KG1 (cell line): ENCODE data around the gene VEGFA.

Experiments used
- DNase-seq: peaks from one replicate; lab custom pipeline; 2025; lab: John Stamatoyannopoulos, UW

VEGFA gene

DNA sequence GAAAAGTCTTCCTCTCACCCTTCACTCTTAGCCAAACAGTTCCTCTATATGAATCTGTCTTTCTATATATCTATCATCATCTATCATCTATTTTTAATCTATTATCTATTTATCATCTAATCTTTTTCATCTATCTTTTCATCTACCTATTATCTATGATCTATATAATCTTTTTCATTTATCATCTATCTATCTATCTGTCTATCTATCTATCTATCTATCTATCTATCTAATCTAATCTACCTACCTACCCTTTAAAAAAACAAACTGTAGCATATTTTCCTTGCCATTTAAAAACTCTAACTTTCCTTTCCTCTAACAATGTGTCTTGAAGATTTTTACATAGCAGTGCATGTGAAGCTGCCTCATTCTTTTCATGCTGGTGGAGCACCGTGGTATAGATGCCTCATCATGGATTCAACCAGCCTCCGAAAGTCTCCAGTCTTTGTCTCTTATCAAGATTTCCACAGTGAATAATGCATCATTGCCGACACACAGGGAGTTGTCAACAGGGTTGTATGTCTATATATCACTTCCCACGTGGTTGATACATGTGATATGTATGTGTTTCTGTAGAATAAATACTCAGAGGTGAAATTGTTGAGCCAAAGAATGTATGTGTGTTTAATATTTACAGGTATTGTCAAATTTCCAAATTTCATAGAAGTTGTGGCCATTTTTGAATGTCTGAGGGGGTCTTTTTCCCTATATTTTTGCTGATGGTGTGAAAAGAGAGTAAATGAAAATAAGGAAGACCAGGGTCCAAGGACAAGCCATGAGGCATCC lies 51.3 kb downstream of the VEGFA start:
- no peak for DNase-seq

DNA sequence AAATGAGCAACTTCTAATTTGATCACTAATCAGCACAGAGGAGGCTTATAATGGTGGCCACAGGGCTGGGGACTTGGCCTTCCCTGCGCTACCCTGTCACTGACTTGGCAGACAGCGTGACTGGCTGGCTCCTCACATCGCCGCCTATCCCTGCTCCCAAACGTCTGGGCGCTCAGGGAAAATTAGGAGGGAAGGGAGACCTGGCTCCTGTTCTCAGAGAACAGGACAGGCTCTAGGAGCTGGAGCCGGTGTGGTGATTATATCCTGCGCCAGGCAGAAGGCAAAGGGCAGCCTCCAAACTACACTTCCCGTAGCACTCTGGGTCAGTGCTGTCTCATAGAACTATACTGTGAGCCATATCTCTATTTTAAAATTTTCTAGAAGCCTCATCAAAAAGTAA lies 53.4 kb downstream of the VEGFA start:
- DNase-seq, result no peak

DNA sequence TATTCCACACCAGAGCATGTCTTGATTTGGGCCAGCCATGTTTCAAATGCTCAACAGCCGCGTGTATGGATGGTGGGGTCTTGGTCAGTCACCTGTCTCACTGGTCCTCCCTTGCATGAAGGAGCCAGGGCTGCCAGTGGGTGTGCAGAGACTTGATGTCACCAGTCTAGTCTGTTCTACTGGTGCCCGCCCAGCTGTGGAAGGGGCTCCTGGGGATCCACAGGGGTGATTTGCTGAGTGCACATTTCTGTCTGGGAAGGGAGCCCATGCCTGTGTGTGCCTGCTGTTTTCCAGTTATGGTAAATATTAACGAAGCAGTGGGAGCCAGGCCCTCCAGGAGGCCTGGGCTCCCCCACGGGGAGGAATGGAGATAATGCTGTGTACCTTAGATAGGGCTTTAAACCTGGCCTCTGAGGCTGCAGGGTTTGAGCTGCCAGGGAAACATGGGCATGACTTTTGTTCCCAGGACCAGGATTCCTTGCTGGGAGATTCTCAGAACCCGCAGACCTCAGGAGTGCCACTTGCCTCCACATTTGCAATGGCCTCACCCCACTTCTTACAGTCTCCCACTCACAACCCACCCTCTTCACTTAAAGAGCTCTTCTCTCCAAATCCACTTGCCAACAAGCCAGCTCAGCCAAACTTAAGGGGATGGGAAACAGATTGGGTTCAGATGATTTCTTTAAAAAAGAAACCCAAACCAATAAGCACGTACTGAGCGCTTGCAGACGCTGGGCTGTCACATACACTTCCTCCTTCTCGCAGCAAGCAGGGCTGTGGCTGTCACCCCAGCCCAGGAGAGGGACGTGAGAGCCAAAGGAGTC lies 54.1 kb downstream of the VEGFA start:
- DNase-seq, result no peak

DNA sequence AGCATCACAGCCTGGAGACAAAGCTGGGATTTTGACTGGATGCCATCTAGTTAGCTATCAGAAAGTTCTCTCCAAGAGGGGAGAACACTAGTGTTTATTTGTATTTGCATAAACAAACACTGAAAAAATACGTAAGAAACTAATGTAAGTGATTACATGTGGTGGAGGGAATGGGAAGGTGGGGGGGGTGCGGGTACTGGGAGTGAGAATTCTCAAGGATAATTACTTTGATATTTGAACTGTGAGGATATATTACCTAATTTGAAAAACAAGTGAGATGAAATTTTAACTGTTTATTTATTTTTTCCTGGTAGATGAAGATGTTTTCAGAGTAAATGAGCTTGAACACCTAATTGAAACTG lies 54.7 kb downstream of the VEGFA start:
- DNase-seq, result no peak

DNA sequence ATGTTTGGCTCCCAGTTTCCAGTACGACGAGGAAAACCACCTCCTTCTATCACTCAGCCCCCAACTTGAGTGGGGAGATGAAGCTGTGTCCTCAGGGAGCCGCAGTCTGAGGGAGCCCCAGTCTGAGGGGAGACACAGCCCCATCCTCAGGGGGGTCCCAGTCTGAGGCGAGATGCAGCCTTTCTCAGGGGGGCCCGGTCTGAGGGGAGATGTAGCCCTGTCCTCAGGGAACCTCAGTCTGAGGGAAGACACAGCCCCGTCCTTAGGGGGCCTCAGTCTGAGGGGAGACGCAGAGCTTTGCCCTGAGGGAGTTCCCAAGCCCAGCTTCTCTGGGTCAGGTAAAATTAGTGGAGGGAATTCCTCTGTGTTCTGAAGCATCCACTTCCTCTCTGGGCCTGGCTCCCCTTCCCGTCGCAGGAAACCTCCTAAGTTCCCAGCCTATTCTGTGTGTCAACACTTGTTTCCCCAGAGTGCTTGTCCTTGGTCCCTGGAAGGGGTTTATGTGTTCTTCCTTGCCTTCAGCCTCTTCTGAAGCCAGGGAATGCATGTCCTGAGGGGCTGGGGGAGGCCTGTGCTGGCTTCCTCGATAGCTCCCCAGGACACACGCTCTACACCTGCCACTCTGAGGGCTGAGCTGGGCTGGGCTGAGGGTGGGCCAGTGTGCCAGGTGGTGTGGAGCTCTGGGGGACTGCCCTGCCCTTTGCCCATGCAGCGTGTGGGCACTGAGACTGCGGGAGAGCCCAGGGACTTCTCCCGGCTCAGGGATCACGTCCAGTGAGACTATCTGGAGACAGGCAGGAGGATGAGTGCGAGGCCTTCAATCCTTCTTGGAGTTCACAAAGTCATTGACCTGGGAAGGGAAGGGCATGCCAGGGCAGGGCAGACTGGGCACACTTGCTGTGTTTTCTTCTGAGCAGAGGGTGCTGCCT lies 55.4 kb downstream of the VEGFA start:
- no peak for DNase-seq

DNA sequence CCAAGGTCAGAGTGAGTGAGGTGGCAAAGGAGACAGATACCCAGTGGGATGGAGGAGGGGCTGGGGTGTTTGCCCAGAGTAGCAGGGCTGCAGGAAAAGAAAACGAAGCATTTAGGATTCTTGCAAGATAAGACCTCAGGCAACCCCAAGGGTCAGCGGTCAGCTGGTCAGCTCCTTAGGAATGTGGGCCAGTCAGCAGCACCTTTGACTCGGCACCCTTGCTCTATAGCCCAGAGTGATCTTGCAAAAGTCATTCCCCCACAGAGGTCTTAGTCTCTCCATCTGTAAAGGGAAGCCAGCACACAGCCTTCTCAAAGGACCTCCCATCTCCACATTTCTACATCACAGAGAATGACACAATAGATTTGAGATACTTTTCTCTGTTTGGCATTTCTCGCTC lies 56.7 kb downstream of the VEGFA start:
- no peak for DNase-seq

DNA sequence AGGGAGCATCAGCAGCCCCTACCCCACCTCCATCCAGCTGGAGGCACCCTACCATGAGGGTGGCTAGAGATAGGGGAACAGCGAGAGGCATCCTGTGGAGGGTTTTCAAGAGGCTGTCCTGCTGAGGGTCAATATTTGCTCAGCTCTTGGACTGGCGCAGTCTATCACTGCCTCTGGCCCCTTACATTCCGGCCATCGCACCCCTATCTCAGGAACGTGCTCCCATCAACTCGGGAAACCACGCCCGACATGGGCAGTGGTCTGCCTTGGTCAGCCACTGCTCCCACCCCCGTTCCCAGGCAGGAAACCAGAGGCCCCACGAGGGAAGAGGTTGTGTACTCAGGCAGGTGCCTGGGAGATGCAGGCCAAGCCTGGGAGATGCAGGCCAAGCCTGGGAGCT lies 57.9 kb downstream of the VEGFA start:
- no peak for DNase-seq

DNA sequence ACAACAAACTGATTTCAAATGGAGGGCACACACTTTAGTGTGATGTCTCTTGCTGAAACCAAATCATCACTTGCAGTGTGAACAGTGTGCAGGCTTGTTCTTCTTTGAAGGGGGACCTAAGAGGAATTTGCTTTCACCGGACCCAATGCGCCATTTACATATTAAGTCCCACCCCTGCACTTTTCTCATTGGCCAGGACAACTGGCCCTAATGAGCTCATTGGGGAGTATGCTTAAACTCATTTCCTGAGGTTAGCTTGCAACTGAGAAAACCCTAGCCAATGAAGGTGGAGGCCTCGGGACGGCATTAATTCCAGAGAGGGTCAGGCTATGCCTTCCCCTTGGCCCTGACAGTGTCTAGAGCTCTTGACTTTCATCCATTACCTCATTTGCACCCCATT lies 58.7 kb downstream of the VEGFA start:
- no peak for DNase-seq

DNA sequence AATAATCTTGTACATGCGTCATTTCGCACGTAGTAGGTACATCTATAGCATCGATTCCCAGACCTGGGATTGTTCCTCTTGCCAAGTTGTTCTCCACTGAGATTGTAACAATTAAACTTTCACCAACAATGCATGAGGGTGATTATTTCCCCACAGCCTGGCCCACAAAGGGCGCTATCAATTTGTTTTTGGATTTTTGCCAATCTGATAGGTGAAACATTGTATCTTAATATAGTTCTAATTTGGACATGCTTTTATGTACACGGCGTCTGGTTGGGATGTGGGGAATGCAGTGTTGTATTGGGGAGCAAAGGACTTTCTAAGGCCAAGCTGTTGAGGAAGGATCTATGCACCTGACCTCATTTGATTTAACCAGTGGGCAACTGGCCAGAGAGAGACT lies 59.5 kb downstream of the VEGFA start:
- no peak for DNase-seq

DNA sequence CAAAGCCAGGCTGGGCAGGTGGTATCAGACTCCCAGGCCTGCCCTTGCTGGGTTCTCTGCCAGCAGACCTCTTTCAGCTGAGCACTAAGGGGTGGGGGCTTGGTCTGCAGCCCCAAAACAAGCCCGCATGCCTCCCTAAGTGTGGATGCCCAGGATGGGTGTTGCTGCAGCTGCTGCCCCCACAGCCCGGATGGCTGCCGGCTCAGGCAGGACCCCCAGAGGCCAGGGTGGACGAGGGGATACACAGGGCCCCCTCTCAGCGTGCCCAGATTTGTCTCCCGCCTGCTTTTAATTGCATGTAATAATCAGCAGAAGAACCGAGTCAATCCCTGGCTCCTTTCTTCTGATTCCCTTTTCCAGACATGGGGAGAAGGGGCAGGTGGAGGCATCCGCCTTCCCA lies 60.8 kb downstream of the VEGFA start:
- DNase-seq, result no peak

DNA sequence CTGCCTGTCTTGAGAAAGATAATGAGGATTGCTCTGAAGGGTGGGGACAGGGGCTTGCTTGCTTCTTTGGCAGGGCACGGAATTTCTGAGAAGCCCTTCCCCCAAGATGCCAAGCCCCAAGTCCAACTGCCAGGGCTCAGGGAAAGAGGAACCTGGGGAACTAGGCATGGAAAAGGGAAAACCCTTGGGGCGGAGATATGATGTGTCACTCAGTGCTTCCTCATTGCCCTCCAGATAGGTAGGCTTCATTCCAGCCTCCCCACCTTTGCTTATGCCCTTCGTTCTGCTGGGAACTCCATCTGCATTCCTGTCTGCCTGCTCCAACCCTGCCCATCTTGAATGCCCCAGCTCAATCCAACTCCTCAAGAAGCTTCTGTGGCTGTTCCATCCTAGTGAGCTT lies 61.2 kb downstream of the VEGFA start:
- no peak for DNase-seq

DNA sequence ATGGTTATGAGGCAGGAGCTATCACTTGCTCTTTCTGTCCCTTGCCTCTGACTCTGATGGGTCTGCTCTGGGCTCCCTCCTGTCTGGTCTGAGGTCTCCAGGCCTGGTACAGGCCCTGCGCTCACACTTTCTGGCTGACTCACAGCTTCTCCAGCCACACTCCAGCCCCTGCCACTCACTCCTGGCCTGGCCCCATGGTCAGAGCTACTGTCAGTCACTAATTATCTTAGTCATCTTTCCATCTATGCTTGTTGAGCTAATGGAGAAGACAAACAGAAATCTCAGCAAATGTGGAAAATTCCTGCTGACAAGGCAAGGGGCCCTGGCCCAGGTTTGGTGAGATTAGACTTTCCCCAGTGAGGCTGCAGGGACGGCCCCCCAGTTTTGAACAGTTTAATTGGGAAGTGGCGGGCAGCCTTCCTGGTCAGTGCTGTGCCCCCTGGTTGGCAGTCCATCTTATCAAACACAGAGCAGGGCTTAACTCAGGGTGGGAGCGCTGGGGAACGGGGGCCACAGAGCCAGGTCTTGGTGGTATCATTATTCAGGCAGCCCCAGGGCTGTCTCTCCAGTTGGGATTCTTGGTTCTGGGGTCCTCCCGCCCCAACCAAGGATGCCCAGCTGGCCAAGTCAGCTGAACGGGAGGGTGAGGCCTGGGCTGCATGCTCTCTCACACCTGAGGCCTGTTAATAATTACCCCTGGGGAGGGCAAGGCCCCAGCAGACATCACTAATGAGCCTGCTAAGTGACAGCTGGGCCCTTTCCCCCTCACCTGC lies 63.4 kb downstream of the VEGFA start:
- no peak for DNase-seq

DNA sequence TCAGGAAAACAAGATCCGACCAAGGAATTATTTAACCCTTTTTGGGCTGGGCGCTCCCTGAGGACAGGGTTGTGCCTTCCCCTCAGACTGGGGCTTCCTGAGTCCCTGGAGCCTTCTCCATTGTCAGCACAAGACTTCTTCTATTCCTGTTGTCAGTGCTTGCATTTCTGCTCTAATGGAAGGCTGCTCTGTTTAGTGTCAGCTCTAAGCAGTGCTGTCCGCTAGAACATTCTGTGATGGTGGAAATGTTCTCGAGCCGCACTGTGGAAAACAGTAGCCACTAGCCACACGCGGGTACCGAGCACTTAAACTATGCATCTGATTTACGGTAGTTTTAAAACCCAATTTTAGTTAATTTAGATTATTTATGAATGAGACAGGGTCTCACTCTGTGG lies 64.0 kb downstream of the VEGFA start:
- no peak for DNase-seq

DNA sequence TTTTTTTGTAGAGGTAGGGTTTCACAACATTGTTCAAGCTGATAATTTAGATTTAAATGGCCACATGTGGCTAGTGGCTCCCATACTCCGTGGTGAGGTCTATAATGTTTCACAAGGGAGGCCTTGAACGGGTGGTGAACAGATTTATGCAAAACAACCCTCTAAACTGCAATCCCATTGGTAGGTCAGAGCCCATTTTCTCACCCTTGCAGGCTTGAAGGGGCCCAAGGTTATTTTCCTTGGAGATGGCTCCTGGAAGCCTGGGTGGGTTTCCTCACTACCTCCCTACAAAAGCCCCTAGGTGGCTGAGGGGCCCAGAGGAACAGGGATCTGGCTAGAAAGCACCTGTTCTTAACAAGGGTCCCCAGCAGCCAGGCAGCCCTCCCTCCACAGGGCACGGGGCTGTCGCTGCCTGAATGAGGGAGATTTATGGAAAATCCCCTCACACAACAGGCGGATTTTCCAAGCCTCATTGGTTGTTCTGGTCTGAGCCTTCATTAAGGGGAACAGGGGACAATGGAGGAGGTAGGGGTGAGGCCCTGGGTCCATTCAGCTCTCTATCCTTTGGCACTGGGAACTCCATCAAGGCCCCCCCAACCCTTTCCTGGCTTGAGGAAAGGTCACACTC lies 64.6 kb downstream of the VEGFA start:
- DNase-seq, result no peak

DNA sequence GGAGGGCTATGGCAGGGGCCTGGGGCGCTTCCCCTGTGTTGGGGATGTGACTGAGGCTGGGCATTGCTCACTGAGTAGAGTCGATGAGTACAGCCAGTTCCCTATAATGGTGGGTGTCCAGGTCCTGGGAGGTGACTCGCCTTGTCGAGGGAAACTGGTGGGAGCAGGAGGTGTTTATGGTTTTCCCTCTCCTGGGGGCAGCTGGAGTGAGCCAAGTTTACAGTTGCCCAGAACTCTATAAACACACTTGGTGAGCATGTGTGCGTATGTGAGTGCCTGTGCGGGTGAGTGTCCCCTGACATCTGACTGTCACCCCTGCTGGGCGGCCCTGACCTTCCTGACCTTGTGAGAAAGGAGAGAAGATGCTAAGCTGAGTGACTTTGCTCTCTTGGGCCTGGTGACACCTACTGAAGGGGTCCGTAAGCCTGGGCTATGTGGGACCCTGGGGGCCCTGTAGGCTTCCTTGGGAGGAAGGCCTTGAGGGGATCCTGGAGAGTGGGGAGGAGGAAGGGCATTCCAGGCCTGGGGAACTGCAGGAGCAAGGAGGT lies 65.9 kb downstream of the VEGFA start:
- DNase-seq, result no peak
